Fibroblast of the aortic adventitia (primary cell): ENCODE data around the gene MIPOL1. TPM values are rescaled to one million over a fixed set of nuclear protein-coding genes. Genes with fewer than 3 reads are reported as not detected.
"Not testable (repeated sequence)": the region's sequence is repeated elsewhere in the genome, so short reads cannot be mapped to it uniquely, and the experiment has no call there.

Source experiments
- DNase-seq: peaks from one replicate; pipeline ENCODE4 v3.0.0-alpha.2; 2010; ENCODE audit warnings: low read depth
- H3K4me3 ChIP-seq: 2 replicates; pipeline ENCODE4 v1.5.1; 2011; ENCODE audit warnings: low read depth, mild to moderate bottlenecking, control low read depth, low read length, moderate library complexity
- total RNA-seq: library from RNA; depleted of rRNA; stranded (reverse); fragments of >200 nt; gene quantifications from 2 replicates; pipeline ENCODE4 v1.2.3, GENCODE V29; 2012; ENCODE audit warnings: low replicate concordance
- TF ChIP-seq, protein P1 (sequence below): IDR thresholded peaks from 2 replicates; pipeline ENCODE4 v1.5.1; 2011; ENCODE audit warnings: mild to moderate bottlenecking, low read length, control low read depth, inconsistent platforms; ENCODE audit not compliant: insufficient read depth

MIPOL1 gene
- total RNA-seq, 1 donor, result 12.5 TPM

DNA sequence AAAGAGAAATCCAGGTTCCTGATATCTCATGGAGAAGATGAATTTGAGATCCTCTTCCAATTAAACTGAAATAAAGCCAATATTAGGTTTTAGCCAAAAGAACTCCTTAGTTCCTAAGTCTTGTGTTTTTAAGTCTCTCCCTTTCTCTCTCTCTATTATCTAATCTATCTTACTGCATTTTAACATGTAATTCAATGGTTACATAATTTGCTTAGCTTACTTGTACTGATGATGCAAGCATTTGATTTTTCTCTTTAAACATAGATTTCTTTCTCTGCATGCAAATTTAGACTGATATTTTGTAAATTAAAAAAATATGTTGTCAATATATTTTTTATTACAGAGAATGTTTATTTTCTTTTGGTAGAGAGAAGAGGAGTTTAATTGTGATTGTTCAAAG is 78.2 kb downstream of the MIPOL1 start:
- no peak overlapping the region for H3K4me3 ChIP-seq
- TF ChIP-seq, protein P1, sequence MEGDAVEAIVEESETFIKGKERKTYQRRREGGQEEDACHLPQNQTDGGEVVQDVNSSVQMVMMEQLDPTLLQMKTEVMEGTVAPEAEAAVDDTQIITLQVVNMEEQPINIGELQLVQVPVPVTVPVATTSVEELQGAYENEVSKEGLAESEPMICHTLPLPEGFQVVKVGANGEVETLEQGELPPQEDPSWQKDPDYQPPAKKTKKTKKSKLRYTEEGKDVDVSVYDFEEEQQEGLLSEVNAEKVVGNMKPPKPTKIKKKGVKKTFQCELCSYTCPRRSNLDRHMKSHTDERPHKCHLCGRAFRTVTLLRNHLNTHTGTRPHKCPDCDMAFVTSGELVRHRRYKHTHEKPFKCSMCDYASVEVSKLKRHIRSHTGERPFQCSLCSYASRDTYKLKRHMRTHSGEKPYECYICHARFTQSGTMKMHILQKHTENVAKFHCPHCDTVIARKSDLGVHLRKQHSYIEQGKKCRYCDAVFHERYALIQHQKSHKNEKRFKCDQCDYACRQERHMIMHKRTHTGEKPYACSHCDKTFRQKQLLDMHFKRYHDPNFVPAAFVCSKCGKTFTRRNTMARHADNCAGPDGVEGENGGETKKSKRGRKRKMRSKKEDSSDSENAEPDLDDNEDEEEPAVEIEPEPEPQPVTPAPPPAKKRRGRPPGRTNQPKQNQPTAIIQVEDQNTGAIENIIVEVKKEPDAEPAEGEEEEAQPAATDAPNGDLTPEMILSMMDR, result no peak

DNA sequence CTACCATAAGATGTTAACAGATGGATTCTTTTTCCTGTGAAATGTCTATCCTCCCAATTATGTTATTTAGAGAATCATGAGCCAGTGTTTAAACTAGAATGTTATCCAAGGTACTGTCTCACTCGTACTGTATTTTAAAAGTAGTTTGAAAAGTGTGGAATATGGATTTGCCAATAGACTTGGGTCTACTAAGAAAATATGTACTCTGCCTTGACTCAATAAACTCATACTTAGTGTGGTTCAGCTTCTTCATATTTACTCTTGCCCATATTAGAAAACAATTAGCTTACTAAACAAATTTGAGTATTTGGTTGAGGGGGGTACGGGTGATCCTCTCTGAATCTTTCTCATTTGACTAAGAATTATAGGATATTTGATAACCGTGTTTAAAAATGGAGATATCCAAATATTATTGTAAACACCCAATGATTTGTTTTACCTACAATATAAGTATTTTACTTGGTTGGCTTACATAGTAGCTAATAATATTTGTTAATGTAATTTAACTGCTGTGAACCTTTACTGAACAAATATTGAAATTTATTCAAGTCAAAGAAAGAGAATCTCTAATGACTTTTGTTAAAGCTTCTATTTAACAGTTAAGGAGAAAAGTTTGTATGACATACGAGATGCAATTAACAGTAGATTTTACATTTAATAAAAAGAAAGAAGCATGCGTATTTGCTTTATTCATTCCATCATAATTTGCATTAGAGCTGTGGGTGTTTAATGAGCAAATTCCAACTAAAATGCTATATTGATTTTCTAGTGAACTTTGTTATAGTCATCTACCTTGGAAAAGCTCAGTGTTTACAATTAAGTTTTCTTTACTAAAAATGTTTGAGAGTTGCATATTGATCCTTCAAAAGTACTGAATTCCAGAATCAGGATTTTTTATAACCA is 81.2 kb downstream of the MIPOL1 start:
- DNase-seq, result no peak
- TF ChIP-seq, protein P1, result no peak
- H3K4me3 ChIP-seq, result no peak overlapping the region

More for the DNA sequence above, 78.2 kb downstream of the MIPOL1 start:
- DNase-seq, result no peak

DNA sequence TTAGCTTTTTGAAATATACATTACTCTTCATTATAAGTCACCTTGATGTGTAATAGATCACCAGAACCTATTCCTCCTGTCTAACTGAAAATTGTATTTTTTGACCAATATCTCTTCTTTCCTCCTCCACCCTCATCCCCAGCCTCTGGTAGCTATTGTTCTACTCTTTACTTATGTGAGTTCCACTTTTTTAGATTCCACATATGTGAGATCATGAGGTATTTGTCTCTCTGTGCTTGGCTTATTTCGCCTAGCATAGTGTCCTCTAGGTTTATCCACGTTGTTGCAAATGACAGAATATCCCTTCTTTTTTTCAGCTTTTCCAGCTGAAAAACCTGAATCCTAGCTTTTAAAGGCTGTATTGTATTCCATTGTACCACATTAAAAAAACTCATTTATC is 82.1 kb downstream of the MIPOL1 start:
- TF ChIP-seq, protein P1, result no peak
- H3K4me3 ChIP-seq, result no peak overlapping the region
- no peak for DNase-seq

DNA sequence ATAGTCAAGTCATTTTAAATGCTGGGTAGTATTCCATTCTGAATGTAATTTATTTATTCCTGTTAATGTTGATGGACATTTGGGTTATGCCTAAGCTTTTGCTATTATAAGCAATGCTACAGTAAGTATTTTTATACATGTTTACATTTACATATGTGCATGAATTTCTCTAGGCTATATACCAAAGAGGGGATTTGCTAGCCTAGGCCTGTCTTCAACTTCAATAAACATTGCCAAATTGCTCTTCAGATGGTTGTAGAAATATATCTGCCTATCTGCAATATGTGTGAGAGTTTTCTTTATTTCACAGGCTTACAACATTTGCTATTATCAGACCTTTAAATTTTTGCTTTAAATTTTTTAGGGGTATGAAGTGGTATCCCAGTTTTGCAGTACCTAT is 87.0 kb downstream of the MIPOL1 start:
- TF ChIP-seq, protein P1, result no peak
- DNase-seq, result no peak
- no peak overlapping the region for H3K4me3 ChIP-seq

DNA sequence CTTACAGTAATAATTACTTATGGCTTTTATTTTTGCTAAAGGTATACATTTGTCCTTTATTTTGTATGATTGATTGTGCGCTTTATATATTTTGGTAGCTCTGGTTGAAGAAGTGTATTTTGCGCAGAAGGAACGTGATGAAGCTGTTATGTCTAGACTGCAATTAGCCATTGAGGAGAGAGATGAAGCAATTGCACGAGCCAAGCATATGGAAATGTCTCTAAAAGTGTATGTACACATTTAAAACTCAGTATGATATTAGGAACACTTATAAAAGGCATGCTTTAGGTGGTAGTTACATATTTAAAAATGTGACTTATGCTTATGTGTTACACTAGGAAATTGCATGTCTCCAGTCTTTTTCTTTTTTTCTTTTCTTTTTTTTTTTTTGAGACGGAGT is 87.5 kb downstream of the MIPOL1 start:
- H3K4me3 ChIP-seq, result no peak overlapping the region
- DNase-seq, result no peak
- TF ChIP-seq, protein P1, result no peak

DNA sequence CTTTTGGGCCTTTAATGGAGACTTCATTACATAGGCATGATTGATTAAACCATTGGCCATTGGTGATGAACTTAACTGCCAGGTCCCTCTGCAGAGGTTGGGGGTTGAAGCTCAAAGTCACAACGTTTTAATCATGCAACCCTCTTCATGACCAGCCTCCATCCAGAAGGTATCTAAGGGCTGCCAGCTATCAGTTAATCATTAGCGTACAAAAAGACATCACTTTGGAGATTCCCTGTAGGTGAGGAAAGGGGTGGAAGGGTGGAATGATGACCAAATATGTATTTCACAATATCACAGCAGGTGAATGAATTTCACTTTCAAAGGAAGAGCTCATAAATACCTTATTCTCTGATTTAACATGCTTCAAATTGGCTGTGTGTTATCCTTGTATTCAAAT is 92.0 kb downstream of the MIPOL1 start:
- DNase-seq, result no peak
- H3K4me3 ChIP-seq, result no peak overlapping the region
- TF ChIP-seq, protein P1, result no peak

DNA sequence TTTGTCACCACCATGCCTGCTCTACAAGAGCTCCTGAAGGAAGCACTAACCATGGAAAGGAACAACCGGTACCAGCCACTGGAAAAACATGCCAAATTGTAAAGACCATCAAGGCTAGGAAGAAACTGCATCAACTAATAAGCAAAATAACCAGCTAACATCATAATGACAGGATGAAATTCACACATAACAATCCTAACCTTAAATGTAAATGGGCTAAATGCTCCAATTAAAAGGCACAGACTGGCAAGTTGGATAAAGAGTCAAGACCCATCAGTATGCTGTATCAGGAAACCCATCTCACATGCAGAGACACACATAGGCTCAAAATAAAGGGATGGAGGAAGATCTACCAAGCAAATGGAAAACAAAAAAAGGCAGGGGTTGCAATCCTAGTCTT is 97.5 kb downstream of the MIPOL1 start:
- not testable (repeated sequence) for DNase-seq

More for the DNA sequence above, 97.5 kb downstream of the MIPOL1 start:
- H3K4me3 ChIP-seq, result not testable (repeated sequence)
